Neural progenitor cell (in vitro differentiated cells): ENCODE results near the gene ARHGAP26. TPM values are rescaled to one million over a fixed set of nuclear protein-coding genes. Genes with fewer than 3 reads are reported as not detected.

Source experiments
- DNase-seq: peaks from one replicate; pipeline ENCODE4 v3.0.0-alpha.2; 2016; ENCODE audit warnings: low spot score
- H2AFZ ChIP-seq: fragments of 200-600 bp; sonication (generic); replicated peaks from 2 replicates; pipeline ENCODE4 v1.6.1; 2016; ENCODE audit warnings: antibody characterized with exemption
- H3F3A ChIP-seq: fragments of 200-600 bp; sonication (generic); 2 replicates; pipeline ENCODE4 v1.6.1; 2016; ENCODE audit warnings: antibody characterized with exemption, low read depth
- H3K27ac ChIP-seq: fragments of 200-600 bp; sonication (generic); 2 replicates; pipeline ENCODE4 v1.5.1; 2016; ENCODE audit warnings: mild to moderate bottlenecking
- H3K27me3 ChIP-seq: fragments of 200-600 bp; sonication (generic); 2 replicates; pipeline ENCODE4 v1.6.1; 2016; ENCODE audit warnings: mild to moderate bottlenecking, moderate library complexity
- H3K36me3 ChIP-seq: fragments of 200-600 bp; sonication (generic); 2 replicates; pipeline ENCODE4 v1.5.1; 2016
- H3K4me1 ChIP-seq: fragments of 200-600 bp; sonication (generic); 2 replicates; pipeline ENCODE4 v1.6.1; 2016; ENCODE audit warnings: mixed run types
- H3K4me2 ChIP-seq: fragments of 200-600 bp; sonication (generic); 2 replicates; pipeline ENCODE4 v1.6.1; 2016
- H3K4me3 ChIP-seq: fragments of 200-600 bp; sonication (generic); 2 replicates; pipeline ENCODE4 v1.5.1; 2016
- H3K79me2 ChIP-seq: fragments of 200-600 bp; sonication (generic); 2 replicates; pipeline ENCODE4 v1.6.1; 2016; ENCODE audit warnings: low read depth
- H3K9ac ChIP-seq: fragments of 200-600 bp; sonication (generic); 2 replicates; pipeline ENCODE4 v1.6.1; 2016
- H3K9me3 ChIP-seq: fragments of 200-600 bp; sonication (generic); 2 replicates; pipeline ENCODE4 v1.5.1; 2016; ENCODE audit warnings: low read depth
- H4K20me1 ChIP-seq: fragments of 200-600 bp; sonication (generic); 2 replicates; pipeline ENCODE4 v1.6.1; 2016; ENCODE audit warnings: low read depth
- H3K27ac Mint-ChIP-seq: 3 replicates; pipeline ENCODE4 v1.8.0; 2021; ENCODE audit warnings: mixed read lengths
- H3K27me3 Mint-ChIP-seq: 2 replicates; pipeline ENCODE4 v1.8.0; 2022; ENCODE audit warnings: low read depth, mild to moderate bottlenecking, inconsistent platforms, moderate library complexity, mixed read lengths; ENCODE audit not compliant: insufficient read depth
- H3K36me3 Mint-ChIP-seq: 3 replicates; pipeline ENCODE4 v1.8.0; 2021; ENCODE audit warnings: mixed read lengths
- H3K4me1 Mint-ChIP-seq: 3 replicates; pipeline ENCODE4 v1.8.0; 2021; ENCODE audit warnings: mixed read lengths
- H3K4me3 Mint-ChIP-seq: 3 replicates; pipeline ENCODE4 v1.8.0; 2021; ENCODE audit warnings: mild to moderate bottlenecking, moderate library complexity, mixed read lengths
- H3K9me3 Mint-ChIP-seq: 3 replicates; pipeline ENCODE4 v1.8.0; 2020; ENCODE audit warnings: mixed read lengths
- EZH2 ChIP-seq: fragments of 200-600 bp; sonication (generic); IDR thresholded peaks from 2 replicates; pipeline ENCODE4 v1.6.1; 2017; ENCODE audit warnings: antibody characterized with exemption, mild to moderate bottlenecking, moderate library complexity
- EZH2phosphoT487 ChIP-seq: fragments of 200-600 bp; sonication (generic); IDR thresholded peaks from 2 replicates; pipeline ENCODE4 v1.6.1; 2017; ENCODE audit warnings: antibody characterized with exemption
- total RNA-seq: library from RNA; depleted of rRNA; stranded (reverse); fragments of >200 nt; gene quantifications from 2 replicates; pipeline ENCODE4 v1.2.3, GENCODE V29; 2015; ENCODE audit warnings: low replicate concordance
- TF ChIP-seq, protein P1 (sequence below): fragments of 200-600 bp; sonication (generic); IDR thresholded peaks from 2 replicates; pipeline ENCODE4 v1.5.1; 2017; ENCODE audit warnings: antibody characterized with exemption, mild to moderate bottlenecking

ARHGAP26 gene
- total RNA-seq, 1 donor from 2014 or later = 7.0 TPM

- Histone ChIP-seq H3F3A (no peaks in the 10 kb centered on the region), H3K9ac (no peak overlapping the region), H3K79me2 (no peaks in the 10 kb centered on the region), H4K20me1 (no peaks in the 10 kb centered on the region), H2AFZ (no peak overlapping the region), H3K4me3 (no peak overlapping the region), H3K27me3 (no peaks in the 10 kb centered on the region), H3K9me3 (no peaks in the 10 kb centered on the region), H3K4me2 (no peak overlapping the region), H3K4me1 (no peaks in the 10 kb centered on the region), H3K27ac (no peak overlapping the region), H3K36me3 (no peaks in the 10 kb centered on the region)
- Mint-ChIP-seq H3K36me3 (no peaks in the 10 kb centered on the region), H3K9me3 (no peaks in the 10 kb centered on the region), H3K27ac (no peak overlapping the region), H3K4me1 (no peaks in the 10 kb centered on the region), H3K27me3 (peaks cover 8% of the 10 kb centered on the region), H3K4me3 (no peak overlapping the region)
- TF ChIP-seq EZH2 = no peak
- TF ChIP-seq, protein P1, sequence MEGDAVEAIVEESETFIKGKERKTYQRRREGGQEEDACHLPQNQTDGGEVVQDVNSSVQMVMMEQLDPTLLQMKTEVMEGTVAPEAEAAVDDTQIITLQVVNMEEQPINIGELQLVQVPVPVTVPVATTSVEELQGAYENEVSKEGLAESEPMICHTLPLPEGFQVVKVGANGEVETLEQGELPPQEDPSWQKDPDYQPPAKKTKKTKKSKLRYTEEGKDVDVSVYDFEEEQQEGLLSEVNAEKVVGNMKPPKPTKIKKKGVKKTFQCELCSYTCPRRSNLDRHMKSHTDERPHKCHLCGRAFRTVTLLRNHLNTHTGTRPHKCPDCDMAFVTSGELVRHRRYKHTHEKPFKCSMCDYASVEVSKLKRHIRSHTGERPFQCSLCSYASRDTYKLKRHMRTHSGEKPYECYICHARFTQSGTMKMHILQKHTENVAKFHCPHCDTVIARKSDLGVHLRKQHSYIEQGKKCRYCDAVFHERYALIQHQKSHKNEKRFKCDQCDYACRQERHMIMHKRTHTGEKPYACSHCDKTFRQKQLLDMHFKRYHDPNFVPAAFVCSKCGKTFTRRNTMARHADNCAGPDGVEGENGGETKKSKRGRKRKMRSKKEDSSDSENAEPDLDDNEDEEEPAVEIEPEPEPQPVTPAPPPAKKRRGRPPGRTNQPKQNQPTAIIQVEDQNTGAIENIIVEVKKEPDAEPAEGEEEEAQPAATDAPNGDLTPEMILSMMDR = no peak
- no peak for TF ChIP-seq EZH2phosphoT487
- no peak for DNase-seq
Measured at GRCh38 chr5:143237664-143238063, 467.5 kb downstream of the ARHGAP26 start.

- no peak for DNase-seq
- Mint-ChIP-seq H3K36me3 (no peaks in the 10 kb centered on the region), H3K27ac (no peak overlapping the region), H3K4me1 (no peaks in the 10 kb centered on the region), H3K9me3 (no peaks in the 10 kb centered on the region), H3K4me3 (no peak overlapping the region), H3K27me3 (peaks cover 8% of the 10 kb centered on the region)
- Histone ChIP-seq H2AFZ (no peak overlapping the region), H3K4me2 (no peak overlapping the region), H3K79me2 (no peaks in the 10 kb centered on the region), H3K36me3 (no peaks in the 10 kb centered on the region), H3K27me3 (no peaks in the 10 kb centered on the region), H3K27ac (no peak overlapping the region), H3F3A (no peaks in the 10 kb centered on the region), H3K4me1 (no peaks in the 10 kb centered on the region), H3K9me3 (no peaks in the 10 kb centered on the region), H3K4me3 (no peak overlapping the region), H4K20me1 (no peaks in the 10 kb centered on the region), H3K9ac (no peak overlapping the region)
- TF ChIP-seq EZH2phosphoT487 (no peak), EZH2 (no peak)
- TF ChIP-seq, protein P1 = no peak
Measured at GRCh38 chr5:143238620-143239019, 468.4 kb downstream of the ARHGAP26 start.

DNA sequence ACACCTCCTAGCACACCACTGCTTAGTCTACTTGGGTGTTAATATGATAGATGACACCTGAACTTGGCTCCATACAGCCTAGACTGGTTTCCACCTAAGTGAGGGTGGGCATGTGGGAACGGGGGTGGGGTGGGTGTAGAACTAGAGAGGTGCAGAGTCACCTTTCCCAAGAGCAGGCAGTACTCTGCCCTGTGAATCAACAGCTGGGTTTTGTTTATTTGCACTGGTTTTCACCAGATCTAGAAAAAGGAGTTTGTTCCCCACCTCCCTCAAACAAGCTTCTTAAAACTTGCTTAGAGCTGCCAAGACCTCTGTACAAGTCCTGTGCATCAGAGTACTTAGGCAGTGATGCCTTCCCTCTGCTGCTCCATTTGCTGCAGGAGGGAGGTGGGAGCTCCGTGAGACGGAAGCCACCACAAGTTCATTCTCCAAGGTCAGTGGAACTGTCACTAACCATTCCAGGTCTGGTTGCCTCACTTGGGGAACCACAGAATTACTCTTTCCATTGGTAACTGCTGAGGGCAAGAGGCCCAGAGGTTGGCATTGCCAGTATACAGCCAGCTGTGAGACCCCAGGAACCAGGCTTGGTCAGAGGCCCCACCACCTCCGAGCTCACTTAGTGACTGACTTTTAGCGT is 469.8 kb downstream of the ARHGAP26 start:
- Histone ChIP-seq H4K20me1 (no peaks in the 10 kb centered on the region), H3K4me1 (no peaks in the 10 kb centered on the region), H3K4me3 (no peak overlapping the region), H3K4me2 (no peak overlapping the region), H3K9me3 (no peaks in the 10 kb centered on the region), H3K27me3 (no peaks in the 10 kb centered on the region), H3K9ac (no peak overlapping the region), H2AFZ (no peak overlapping the region), H3K27ac (no peak overlapping the region), H3K79me2 (no peaks in the 10 kb centered on the region), H3K36me3 (no peaks in the 10 kb centered on the region), H3F3A (no peaks in the 10 kb centered on the region)
- H3K27ac Mint-ChIP-seq = no peak overlapping the region
- H3K4me1 Mint-ChIP-seq = no peaks in the 10 kb centered on the region
- H3K27me3 Mint-ChIP-seq = peaks cover 6% of the 10 kb centered on the region
- no peak for TF ChIP-seq EZH2
- no peak overlapping the region for H3K4me3 Mint-ChIP-seq
- no peaks in the 10 kb centered on the region for H3K9me3 Mint-ChIP-seq
- DNase-seq = no peak
- H3K36me3 Mint-ChIP-seq = no peaks in the 10 kb centered on the region

DNA sequence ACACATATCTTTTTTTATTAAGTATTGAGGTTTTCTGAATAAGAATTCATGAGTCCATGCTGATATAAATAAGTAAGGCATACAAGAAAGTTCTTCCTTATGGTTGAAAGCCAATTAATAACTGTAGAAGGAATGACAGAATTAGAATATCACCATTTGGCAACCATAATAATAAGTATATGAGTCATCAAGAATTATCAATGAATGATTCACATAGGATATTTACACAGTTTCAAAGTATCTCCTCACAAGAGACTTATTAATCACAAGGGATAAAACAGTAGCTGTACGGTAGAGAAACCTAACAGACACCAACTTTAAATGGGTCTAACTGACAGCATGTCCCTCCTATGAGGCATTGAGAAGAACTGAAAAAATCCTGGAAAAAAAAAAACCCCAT is 471.7 kb downstream of the ARHGAP26 start:
- Histone ChIP-seq H3K9me3 (no peaks in the 10 kb centered on the region), H3K27me3 (no peaks in the 10 kb centered on the region), H3K9ac (no peak overlapping the region), H3K4me3 (no peak overlapping the region), H3K79me2 (no peaks in the 10 kb centered on the region), H3K4me1 (no peaks in the 10 kb centered on the region), H3F3A (no peaks in the 10 kb centered on the region), H3K27ac (no peak overlapping the region), H2AFZ (no peak overlapping the region), H3K4me2 (no peak overlapping the region), H4K20me1 (no peaks in the 10 kb centered on the region), H3K36me3 (no peaks in the 10 kb centered on the region)
- Mint-ChIP-seq H3K27me3 (peaks cover 6% of the 10 kb centered on the region), H3K4me1 (no peaks in the 10 kb centered on the region), H3K9me3 (peaks cover 7% of the 10 kb centered on the region), H3K27ac (no peak overlapping the region), H3K4me3 (no peak overlapping the region), H3K36me3 (no peaks in the 10 kb centered on the region)
- no peak for DNase-seq
- TF ChIP-seq EZH2phosphoT487 = no peak
- TF ChIP-seq EZH2 = no peak
